SU-DHL-6 (cell line): ENCODE data around the gene UBASH3B.

Experiments
- H2AFZ ChIP-seq: fragments of 200-600 bp; sonication (generic); 2 replicates; pipeline ENCODE4 v1.6.1; 2014; ENCODE audit warnings: low read depth, mild to moderate bottlenecking, moderate library complexity, mixed read lengths, antibody characterized with exemption, low read length; ENCODE audit not compliant: severe bottlenecking
- H3F3A ChIP-seq: fragments of 200-600 bp; shearing (Covaris generic); 2 replicates; pipeline ENCODE4 v1.6.0; 2016; ENCODE audit warnings: antibody characterized with exemption, mild to moderate bottlenecking; ENCODE audit not compliant: insufficient read depth
- H3K27ac ChIP-seq: fragments of 200-600 bp; sonication (generic); 2 replicates; pipeline ENCODE4 v1.5.1; 2016; ENCODE audit warnings: low read depth, mild to moderate bottlenecking, low read length, moderate library complexity, mixed read lengths
- H3K27me3 ChIP-seq: fragments of 200-600 bp; sonication (generic), shearing (Covaris generic); 2 replicates; pipeline ENCODE4 v1.6.0; 2014; ENCODE audit warnings: mild to moderate bottlenecking, low read length
- H3K36me3 ChIP-seq: fragments of 200-600 bp; sonication (generic); 2 replicates; pipeline ENCODE4 v1.6.1; 2014; ENCODE audit warnings: mild to moderate bottlenecking, low read length, mixed read lengths
- H3K4me2 ChIP-seq: fragments of 300-600, 200-600 bp; shearing (Covaris generic), sonication (generic); 2 replicates; pipeline ENCODE4 v1.6.0; 2014; ENCODE audit warnings: low read length, low read depth, mild to moderate bottlenecking; ENCODE audit not compliant: poor library complexity, severe bottlenecking
- H3K4me3 ChIP-seq: fragments of 200-600 bp; sonication (generic); 2 replicates; pipeline ENCODE4 v1.5.1; 2014; ENCODE audit warnings: antibody characterized with exemption, low read length, mild to moderate bottlenecking, mixed read lengths; ENCODE audit not compliant: insufficient read depth, poor library complexity, severe bottlenecking
- H3K79me2 ChIP-seq: fragments of 200-600 bp; sonication (generic); 2 replicates; pipeline ENCODE4 v1.6.1; 2014; ENCODE audit warnings: mild to moderate bottlenecking, low read length, moderate library complexity; ENCODE audit not compliant: insufficient read depth
- H3K9ac ChIP-seq: fragments of 200-600 bp; sonication (generic); 2 replicates; pipeline ENCODE4 v1.7.0; 2014; ENCODE audit warnings: mild to moderate bottlenecking, low read length
- H3K9me2 ChIP-seq: fragments of 200-600 bp; sonication (generic); replicated peaks from 2 replicates; pipeline ENCODE4 v1.6.1; 2014; ENCODE audit warnings: low read length; ENCODE audit not compliant: insufficient read depth
- H3K9me3 ChIP-seq: fragments of 200-600 bp; sonication (generic); 2 replicates; pipeline ENCODE4 v1.6.1; 2014; ENCODE audit warnings: low read length, mixed read lengths; ENCODE audit not compliant: insufficient read depth
- H4K20me1 ChIP-seq: fragments of 200-600 bp; sonication (generic); 2 replicates; pipeline ENCODE4 v1.6.1; 2014; ENCODE audit warnings: low read depth, mild to moderate bottlenecking, antibody characterized with exemption, low read length, moderate library complexity, mixed read lengths
- CTCF ChIP-seq: fragments of 200-600 bp; sonication (generic); IDR thresholded peaks from one replicate; pipeline ENCODE4 v1.5.1; 2017; ENCODE audit warnings: antibody characterized with exemption, mild to moderate bottlenecking, low read length, moderate library complexity; ENCODE audit not compliant: insufficient read depth, poor library complexity, severe bottlenecking
- EZH2phosphoT487 ChIP-seq: fragments of 200-600 bp; sonication (generic), shearing (Covaris generic); conservative IDR thresholded peaks from 2 replicates; pipeline ENCODE4 v1.6.1; 2018; ENCODE audit warnings: mild to moderate bottlenecking, antibody characterized with exemption, low read length, moderate library complexity, mixed read lengths

UBASH3B gene

GRCh38 chr11:122742301-122743018 is 86.9 kb downstream of the UBASH3B start:
- H3K9ac ChIP-seq = no peak overlapping the region
- no peak overlapping the region for H3K27ac ChIP-seq
- no peaks in the 10 kb centered on the region for H4K20me1 ChIP-seq
- no peak overlapping the region for H2AFZ ChIP-seq
- H3K9me3 ChIP-seq = no peaks in the 10 kb centered on the region
- H3K27me3 ChIP-seq = no peaks in the 10 kb centered on the region
- H3K4me2 ChIP-seq = no peak overlapping the region
- no peaks in the 10 kb centered on the region for H3K9me2 ChIP-seq
- no peaks in the 10 kb centered on the region for H3F3A ChIP-seq
- H3K79me2 ChIP-seq = no peaks in the 10 kb centered on the region
- TF ChIP-seq CTCF (no peak), EZH2phosphoT487 (no peak)
- H3K4me3 ChIP-seq = no peak overlapping the region
- H3K36me3 ChIP-seq = no peaks in the 10 kb centered on the region

GRCh38 chr11:122743097-122743741 is 87.7 kb downstream of the UBASH3B start:
- Histone ChIP-seq H3K9me2 (no peaks in the 10 kb centered on the region), H3K79me2 (no peaks in the 10 kb centered on the region), H3K4me2 (no peak overlapping the region), H3K9ac (no peak overlapping the region), H3K4me3 (no peak overlapping the region), H3K9me3 (no peaks in the 10 kb centered on the region), H3K27ac (no peak overlapping the region), H3K36me3 (no peaks in the 10 kb centered on the region), H3K27me3 (no peaks in the 10 kb centered on the region), H4K20me1 (no peaks in the 10 kb centered on the region), H2AFZ (no peak overlapping the region), H3F3A (no peaks in the 10 kb centered on the region)
- TF ChIP-seq EZH2phosphoT487 (no peak), CTCF (no peak)

- H3K27me3 ChIP-seq = no peaks in the 10 kb centered on the region
- no peaks in the 10 kb centered on the region for H3K79me2 ChIP-seq
- H2AFZ ChIP-seq = no peak overlapping the region
- H3K4me2 ChIP-seq = no peak overlapping the region
- H4K20me1 ChIP-seq = no peaks in the 10 kb centered on the region
- H3K36me3 ChIP-seq = no peaks in the 10 kb centered on the region
- no peaks in the 10 kb centered on the region for H3F3A ChIP-seq
- no peak overlapping the region for H3K4me3 ChIP-seq
- no peak overlapping the region for H3K27ac ChIP-seq
- no peaks in the 10 kb centered on the region for H3K9me2 ChIP-seq
- TF ChIP-seq CTCF (no peak), EZH2phosphoT487 (no peak)
- no peak overlapping the region for H3K9ac ChIP-seq
- H3K9me3 ChIP-seq = no peaks in the 10 kb centered on the region
These were observed 88.4 kb downstream of the UBASH3B start for GRCh38 chr11:122743949-122744348.
